Hepatocyte (in vitro differentiated cells): ENCODE results near the gene PDE3B. TPM values are rescaled to one million over a fixed set of nuclear protein-coding genes. Genes with fewer than 3 reads are reported as not detected.
"Not testable (repeated sequence)": the region's sequence is repeated elsewhere in the genome, so short reads cannot be mapped to it uniquely, and the experiment has no call there.

Experiments used
- DNase-seq: peaks from one replicate; pipeline ENCODE4 v3.0.0-alpha.2; 2016; ENCODE audit warnings: low spot score
- H2AFZ ChIP-seq: fragments of 200-600 bp; sonication (generic); 2 replicates; pipeline ENCODE4 v1.6.0; 2016; ENCODE audit warnings: antibody characterized with exemption, mild to moderate bottlenecking
- H3K27ac ChIP-seq: fragments of 200-600 bp; sonication (generic); 2 replicates; pipeline ENCODE4 v1.5.1; 2016; ENCODE audit warnings: mild to moderate bottlenecking
- H3K27me3 ChIP-seq: fragments of 200-600 bp; sonication (generic); 2 replicates; pipeline ENCODE4 v1.6.1; 2016
- H3K36me3 ChIP-seq: fragments of 200-600 bp; sonication (generic); replicated peaks from 2 replicates; pipeline ENCODE4 v1.5.1; 2016; ENCODE audit warnings: low read depth; ENCODE audit not compliant: insufficient read depth
- H3K4me1 ChIP-seq: fragments of 200-600 bp; sonication (generic); 2 replicates; pipeline ENCODE4 v1.5.1; 2016; ENCODE audit warnings: mild to moderate bottlenecking, moderate library complexity; ENCODE audit not compliant: insufficient read depth
- H3K4me2 ChIP-seq: fragments of 200-600 bp; sonication (generic); 2 replicates; pipeline ENCODE4 v1.6.0; 2016
- H3K4me3 ChIP-seq: fragments of 200-600 bp; sonication (generic); 2 replicates; pipeline ENCODE4 v1.5.1; 2016; ENCODE audit warnings: mild to moderate bottlenecking
- H3K79me2 ChIP-seq: fragments of 200-600 bp; sonication (generic); 2 replicates; pipeline ENCODE4 v1.6.0; 2017; ENCODE audit warnings: mild to moderate bottlenecking
- H3K9me2 ChIP-seq: fragments of 200-600 bp; sonication (generic); replicated peaks from 2 replicates; pipeline ENCODE4 v1.6.0; 2017; ENCODE audit warnings: mild to moderate bottlenecking; ENCODE audit not compliant: insufficient read depth
- H3K9me3 ChIP-seq: fragments of 200-600 bp; sonication (generic); 2 replicates; pipeline ENCODE4 v1.5.1; 2016; ENCODE audit warnings: low read depth, mild to moderate bottlenecking
- H4K20me1 ChIP-seq: fragments of 200-600 bp; sonication (generic); 2 replicates; pipeline ENCODE4 v1.6.0; 2016; ENCODE audit warnings: mild to moderate bottlenecking; ENCODE audit not compliant: insufficient read depth, poor library complexity, severe bottlenecking
- CTCF ChIP-seq: fragments of 200-600 bp; sonication (generic); IDR thresholded peaks from 2 replicates; pipeline ENCODE4 v1.5.1; 2016; ENCODE audit warnings: antibody characterized with exemption, mild to moderate bottlenecking; ENCODE audit not compliant: poor library complexity
- EZH2 ChIP-seq: fragments of 200-600 bp; sonication (generic); IDR thresholded peaks from 2 replicates; pipeline ENCODE4 v1.6.1; 2016; ENCODE audit warnings: antibody characterized with exemption, mild to moderate bottlenecking, borderline replicate concordance
- EZH2phosphoT487 ChIP-seq: fragments of 200-600 bp; sonication (generic); IDR thresholded peaks from one replicate; pipeline ENCODE4 v1.6.1; 2018; ENCODE audit warnings: antibody characterized with exemption, mild to moderate bottlenecking, low read depth, moderate library complexity; ENCODE audit not compliant: unreplicated experiment, severe bottlenecking
- WGBS: methylation state at CpG from one replicate; pipeline ENCODE4 v1.1.6; 2016; ENCODE audit warnings: low lambda C conversion rate; ENCODE audit errors: missing lambda C conversion rate; 5-methylcytosine and 5-hydroxymethylcytosine counted together
- polyA plus RNA-seq: library from polyadenylated mRNA; unstranded; fragments of >200 nt; fragmentation: Nextera tagmentation; extraction: Ambion mirVana; gene quantifications from 2 replicates; pipeline ENCODE4 v1.2.1, GENCODE V29; 2016
- total RNA-seq: library from RNA; depleted of rRNA; stranded (reverse); fragments of >200 nt; gene quantifications from 2 replicates; pipeline ENCODE4 v1.2.3, GENCODE V29; 2014

The PDE3B gene
- total and polyA plus RNA-seq, 2 experiments from 2014 or later = 15.8 to 46.3 TPM

- H3K27ac ChIP-seq = no peak overlapping the region
- no peak for TF ChIP-seq EZH2
- TF ChIP-seq EZH2phosphoT487 = no peak
- 79% methylated on average over 3 of the region's 3 CpGs for WGBS
- peaks cover 66% of the 10 kb centered on the region for H3K79me2 ChIP-seq
- H3K9me3 ChIP-seq = no peaks in the 10 kb centered on the region
- no peaks in the 10 kb centered on the region for H3K4me1 ChIP-seq
- H3K4me3 ChIP-seq = no peak overlapping the region
- no peak overlapping the region for H2AFZ ChIP-seq
- H3K36me3 ChIP-seq = no peaks in the 10 kb centered on the region
- no peak overlapping the region for H3K4me2 ChIP-seq
- no peaks in the 10 kb centered on the region for H4K20me1 ChIP-seq
- H3K27me3 ChIP-seq = no peaks in the 10 kb centered on the region
- DNase-seq = no peak
- no peaks in the 10 kb centered on the region for H3K9me2 ChIP-seq
These were observed 97.6 kb downstream of the PDE3B start for GRCh38 chr11:14741195-14741594.

DNA sequence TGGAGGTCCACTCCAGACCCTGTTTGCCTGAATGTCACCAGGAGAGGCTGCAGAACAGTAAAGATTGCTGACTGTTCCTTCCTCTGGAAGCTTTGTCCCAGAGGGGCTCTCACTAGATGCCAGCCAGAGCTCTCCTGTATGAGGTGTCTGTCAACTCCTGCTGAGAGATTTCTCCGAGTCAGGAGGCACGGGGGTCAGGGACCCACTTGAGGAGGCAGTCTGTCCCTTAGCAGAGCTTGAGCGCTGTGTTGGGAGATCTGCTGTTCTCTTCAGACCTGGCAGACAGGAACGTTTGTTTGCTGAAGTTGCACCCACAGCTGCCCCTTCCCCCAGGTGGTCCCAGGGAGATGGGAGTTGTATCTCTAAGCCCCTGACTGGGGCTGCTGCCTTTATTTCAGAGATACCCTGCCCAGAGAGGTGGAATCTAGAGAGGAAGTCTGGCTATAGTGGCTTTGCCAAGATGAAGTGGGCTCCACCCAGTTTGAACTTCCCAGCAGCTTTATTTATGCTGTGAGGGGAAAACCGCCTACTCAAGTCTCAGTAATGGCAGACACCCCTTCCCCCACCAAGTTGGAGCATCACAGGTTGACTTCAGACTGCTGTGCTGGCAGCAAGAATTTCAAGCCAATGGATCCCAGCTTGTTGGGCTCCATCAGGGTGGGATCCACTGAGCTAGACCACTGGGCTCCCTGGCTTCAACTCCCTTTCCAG is 99.4 kb downstream of the PDE3B start:
- no peak overlapping the region for H3K4me2 ChIP-seq
- no peaks in the 10 kb centered on the region for H3K4me1 ChIP-seq
- H3K79me2 ChIP-seq = peaks cover 71% of the 10 kb centered on the region
- no peaks in the 10 kb centered on the region for H3K27me3 ChIP-seq
- H3K9me2 ChIP-seq = no peaks in the 10 kb centered on the region
- H2AFZ ChIP-seq = no peak overlapping the region
- H3K9me3 ChIP-seq = no peaks in the 10 kb centered on the region
- no peak overlapping the region for H3K27ac ChIP-seq
- 98% methylated on average over 5 of the region's 5 CpGs for WGBS
- TF ChIP-seq EZH2phosphoT487 = no peak
- TF ChIP-seq EZH2 = no peak
- TF ChIP-seq CTCF = no peak
- no peak for DNase-seq
- no peak overlapping the region for H3K4me3 ChIP-seq
- no peaks in the 10 kb centered on the region for H3K36me3 ChIP-seq
- H4K20me1 ChIP-seq = no peaks in the 10 kb centered on the region

- H3K79me2 ChIP-seq = peaks cover 68% of the 10 kb centered on the region
- H3K27ac ChIP-seq, DNase-seq, H4K20me1 ChIP-seq, H3K9me2 ChIP-seq, H2AFZ ChIP-seq, H3K4me2 ChIP-seq, H3K36me3 ChIP-seq, H3K27me3 ChIP-seq, H3K9me3 ChIP-seq, H3K4me1 ChIP-seq, H3K4me3 ChIP-seq: not testable (repeated sequence)
- WGBS = 94% methylated on average over 6 of the region's 6 CpGs
These were observed 100.1 kb downstream of the PDE3B start for GRCh38 chr11:14743667-14744066.

GRCh38 chr11:14746857-14747395 is 103.3 kb downstream of the PDE3B start:
- no peaks in the 10 kb centered on the region for H3K36me3 ChIP-seq
- H3K4me1 ChIP-seq = no peaks in the 10 kb centered on the region
- DNase-seq = no peak

More at GRCh38 chr11:14746857-14747395, 103.3 kb downstream of the PDE3B start:
- H2AFZ ChIP-seq = no peak overlapping the region
- whole genome bisulfite sequencing = 91% methylated on average over 3 of the region's 3 CpGs
- H3K9me2 ChIP-seq = no peaks in the 10 kb centered on the region
- H3K4me3 ChIP-seq = no peak overlapping the region
- H3K4me2 ChIP-seq = no peak overlapping the region
- no peaks in the 10 kb centered on the region for H4K20me1 ChIP-seq
- TF ChIP-seq EZH2phosphoT487 = no peak
- TF ChIP-seq EZH2 = no peak
- no peak for TF ChIP-seq CTCF
- no peaks in the 10 kb centered on the region for H3K27me3 ChIP-seq
- peaks cover 40% of the 10 kb centered on the region for H3K79me2 ChIP-seq
- no peak overlapping the region for H3K27ac ChIP-seq
- no peaks in the 10 kb centered on the region for H3K9me3 ChIP-seq
